ENCODE results near the gene SPTLC1. TPM values are rescaled to one million over a fixed set of nuclear protein-coding genes. Genes with fewer than 3 reads are reported as not detected.

SPTLC1 gene
- polyA plus RNA-seq, 1 donor (not counting 4 experiments of a cell fraction or from before 2014, with no cell fraction given): 123 TPM

DNA sequence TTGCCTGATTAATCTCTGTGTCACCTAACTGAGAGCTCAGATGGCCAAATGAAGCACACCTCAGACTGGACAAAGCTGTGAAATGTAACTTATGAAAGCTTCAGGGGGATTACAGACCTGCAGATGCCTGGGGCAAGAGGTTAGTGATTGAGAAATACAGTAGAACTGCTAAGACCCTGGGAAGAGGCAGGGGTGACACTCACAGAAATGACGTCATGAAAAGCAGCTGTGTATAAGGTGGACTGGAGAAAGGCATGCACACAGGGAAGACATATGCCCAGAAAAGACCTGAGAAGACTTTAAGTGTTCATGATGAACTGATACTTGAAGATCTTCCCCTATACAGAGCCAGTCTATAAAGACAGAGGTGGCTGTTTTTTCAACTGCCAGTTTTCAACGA is 49.3 kb upstream of the SPTLC1 start:
- FAIRE-seq (no peak), DNase-seq (ENCODE audit: low read depth, low spot score) (no peak)
- dilution Hi-C loops (cut with MboI; ENCODE audit: extremely low pct_ligation_motif_present, low sequenced_read_pairs): no loop called here
- Histone ChIP-seq H3K27ac (ENCODE audit: control insufficient read depth, insufficient read depth, low read length) (no peak overlapping the region), H3K27me3 (ENCODE audit: control insufficient read depth, extremely low read depth, insufficient read depth, low read length) (no peaks in the 10 kb centered on the region), H3K4me2 (ENCODE audit: control insufficient read depth, extremely low read depth, insufficient read depth, low read depth, low read length) (no peak overlapping the region), H3K4me1 (ENCODE audit: control insufficient read depth, extremely low read depth, insufficient read depth, low read length) (no peaks in the 10 kb centered on the region), H3K79me2 (ENCODE audit: control insufficient read depth, insufficient read depth, low read length) (no peaks in the 10 kb centered on the region), H4K20me1 (ENCODE audit: control insufficient read depth, extremely low read depth, insufficient read depth, low read length) (no peaks in the 10 kb centered on the region), H3K9me3 (ENCODE audit: control insufficient read depth, low read depth, low read length) (no peaks in the 10 kb centered on the region), H2AFZ (ENCODE audit: control insufficient read depth, low read length) (no peak overlapping the region), H3K9me1 (ENCODE audit: control insufficient read depth, extremely low read depth, insufficient read depth, low read length) (no peaks in the 10 kb centered on the region), H3K9ac (ENCODE audit: control insufficient read depth, extremely low read depth, insufficient read depth, low read length) (no peak overlapping the region), H3K4me3 (ENCODE audit: control insufficient read depth in 2 of 3, extremely low read depth in 1 of 3, insufficient read depth in 2 of 3, low read depth in 1 of 3, low read length in 3 of 3) (no peak overlapping the region), H3K36me3 (ENCODE audit: control insufficient read depth in 2 of 2, extremely low read depth in 1 of 2, insufficient read depth in 2 of 2, low read length in 2 of 2) (no peaks in the 10 kb centered on the region)
- TF ChIP-seq, protein P1, sequence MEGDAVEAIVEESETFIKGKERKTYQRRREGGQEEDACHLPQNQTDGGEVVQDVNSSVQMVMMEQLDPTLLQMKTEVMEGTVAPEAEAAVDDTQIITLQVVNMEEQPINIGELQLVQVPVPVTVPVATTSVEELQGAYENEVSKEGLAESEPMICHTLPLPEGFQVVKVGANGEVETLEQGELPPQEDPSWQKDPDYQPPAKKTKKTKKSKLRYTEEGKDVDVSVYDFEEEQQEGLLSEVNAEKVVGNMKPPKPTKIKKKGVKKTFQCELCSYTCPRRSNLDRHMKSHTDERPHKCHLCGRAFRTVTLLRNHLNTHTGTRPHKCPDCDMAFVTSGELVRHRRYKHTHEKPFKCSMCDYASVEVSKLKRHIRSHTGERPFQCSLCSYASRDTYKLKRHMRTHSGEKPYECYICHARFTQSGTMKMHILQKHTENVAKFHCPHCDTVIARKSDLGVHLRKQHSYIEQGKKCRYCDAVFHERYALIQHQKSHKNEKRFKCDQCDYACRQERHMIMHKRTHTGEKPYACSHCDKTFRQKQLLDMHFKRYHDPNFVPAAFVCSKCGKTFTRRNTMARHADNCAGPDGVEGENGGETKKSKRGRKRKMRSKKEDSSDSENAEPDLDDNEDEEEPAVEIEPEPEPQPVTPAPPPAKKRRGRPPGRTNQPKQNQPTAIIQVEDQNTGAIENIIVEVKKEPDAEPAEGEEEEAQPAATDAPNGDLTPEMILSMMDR (optimal IDR thresholded peaks at IDR 0.05 in 1 of 3, IDR thresholded peaks at IDR 0.05 in 1 of 3, conservative IDR thresholded peaks at IDR 0.05 in 1 of 3; ENCODE audit: extremely low read depth in 1 of 3, insufficient read depth in 2 of 3, low read length in 3 of 3): no peak
- TF ChIP-seq EZH2 (IDR thresholded peaks at IDR 0.05; ENCODE audit: low read length): no peak

DNA sequence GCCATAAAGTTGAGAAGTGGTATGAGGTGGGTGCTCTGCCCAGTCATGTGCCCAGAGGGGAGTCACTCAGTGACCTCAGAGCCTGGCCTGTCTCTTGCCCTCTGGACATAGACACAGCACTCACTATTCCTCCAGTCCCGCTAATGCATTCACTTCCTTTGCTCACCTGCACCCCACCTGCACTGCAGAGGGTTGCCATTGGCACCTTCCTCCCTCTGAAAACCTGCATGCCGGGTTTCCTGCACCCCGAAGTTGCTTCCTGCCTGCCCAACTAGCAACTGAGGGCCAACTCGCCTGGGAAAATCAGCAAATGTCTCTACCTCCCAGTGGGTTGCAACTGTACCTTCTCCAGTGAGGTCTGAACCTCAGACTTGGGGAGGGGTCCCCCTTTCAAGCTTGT is 48.1 kb upstream of the SPTLC1 start:
- dilution Hi-C loops (cut with MboI; ENCODE audit: extremely low pct_ligation_motif_present, low sequenced_read_pairs): no loop called here
- Histone ChIP-seq H3K79me2 (ENCODE audit: control insufficient read depth, insufficient read depth, low read length) (no peaks in the 10 kb centered on the region), H2AFZ (ENCODE audit: control insufficient read depth, low read length) (no peak overlapping the region), H3K27me3 (ENCODE audit: control insufficient read depth, extremely low read depth, insufficient read depth, low read length) (peaks cover 5% of the 10 kb centered on the region), H3K9me1 (ENCODE audit: control insufficient read depth, extremely low read depth, insufficient read depth, low read length) (no peaks in the 10 kb centered on the region), H3K4me3 (ENCODE audit: control insufficient read depth in 2 of 3, extremely low read depth in 1 of 3, insufficient read depth in 2 of 3, low read depth in 1 of 3, low read length in 3 of 3) (no peak overlapping the region), H4K20me1 (ENCODE audit: control insufficient read depth, extremely low read depth, insufficient read depth, low read length) (no peaks in the 10 kb centered on the region), H3K27ac (ENCODE audit: control insufficient read depth, insufficient read depth, low read length) (no peak overlapping the region), H3K9ac (ENCODE audit: control insufficient read depth, extremely low read depth, insufficient read depth, low read length) (no peak overlapping the region), H3K4me2 (ENCODE audit: control insufficient read depth, extremely low read depth, insufficient read depth, low read depth, low read length) (no peak overlapping the region), H3K9me3 (ENCODE audit: control insufficient read depth, low read depth, low read length) (no peaks in the 10 kb centered on the region), H3K4me1 (ENCODE audit: control insufficient read depth, extremely low read depth, insufficient read depth, low read length) (no peaks in the 10 kb centered on the region), H3K36me3 (ENCODE audit: control insufficient read depth in 2 of 2, extremely low read depth in 1 of 2, insufficient read depth in 2 of 2, low read length in 2 of 2) (no peaks in the 10 kb centered on the region)
- FAIRE-seq: no peak
- TF ChIP-seq EZH2 (IDR thresholded peaks at IDR 0.05; ENCODE audit: low read length): no peak
- TF ChIP-seq, protein P1 (optimal IDR thresholded peaks at IDR 0.05 in 1 of 3, IDR thresholded peaks at IDR 0.05 in 1 of 3, conservative IDR thresholded peaks at IDR 0.05 in 1 of 3; ENCODE audit: extremely low read depth in 1 of 3, insufficient read depth in 2 of 3, low read length in 3 of 3): no peak
- DNase-seq (ENCODE audit: low read depth, low spot score): no peak
